Endodermal cell (in vitro differentiated cells): ENCODE data around the gene PODNL1. TPM values are rescaled to one million over a fixed set of nuclear protein-coding genes. Genes with fewer than 3 reads are reported as not detected.

Source experiments
- DNase-seq: peaks from one replicate; pipeline ENCODE4 v3.0.0-alpha.2; 2017
- H3K27ac ChIP-seq: 2 replicates; pipeline ENCODE4 v1.5.1; 2013; ENCODE audit warnings: mild to moderate bottlenecking, low read depth, low read length, moderate library complexity
- H3K27me3 ChIP-seq: 2 replicates; pipeline ENCODE4 v1.6.1; 2013; ENCODE audit warnings: mild to moderate bottlenecking, low read length, moderate library complexity; ENCODE audit not compliant: insufficient read depth, control insufficient read depth, poor library complexity, severe bottlenecking
- H3K36me3 ChIP-seq: 2 replicates; pipeline ENCODE4 v1.7.0; 2013; ENCODE audit warnings: mild to moderate bottlenecking, low read length, moderate library complexity; ENCODE audit not compliant: control insufficient read depth, insufficient read depth
- H3K4me1 ChIP-seq: one replicate; pipeline ENCODE4 v1.7.0; 2013; ENCODE audit warnings: low read length; ENCODE audit not compliant: control insufficient read depth, insufficient read depth
- H3K4me3 ChIP-seq: 2 replicates; pipeline ENCODE4 v1.5.1; 2013; ENCODE audit warnings: mild to moderate bottlenecking, low read length, moderate library complexity
- H3K9ac ChIP-seq: 2 replicates; pipeline ENCODE4 v1.6.1; 2013; ENCODE audit warnings: mild to moderate bottlenecking, low read length, moderate library complexity; ENCODE audit not compliant: poor library complexity, severe bottlenecking; ENCODE audit errors: extremely low read depth
- H3K9me3 ChIP-seq: 2 replicates; pipeline ENCODE4 v1.6.1; 2013; ENCODE audit warnings: mild to moderate bottlenecking, low read length, moderate library complexity; ENCODE audit not compliant: control insufficient read depth
- H3K27ac Mint-ChIP-seq: 2 replicates; pipeline ENCODE4 v1.8.0; 2020; ENCODE audit warnings: mixed read lengths
- H3K27me3 Mint-ChIP-seq: 2 replicates; pipeline ENCODE4 v1.8.0; 2021; ENCODE audit warnings: mild to moderate bottlenecking, mixed read lengths; ENCODE audit not compliant: insufficient read depth
- H3K36me3 Mint-ChIP-seq: 2 replicates; pipeline ENCODE4 v1.8.0; 2020; ENCODE audit warnings: low read depth, mixed read lengths
- H3K4me1 Mint-ChIP-seq: 2 replicates; pipeline ENCODE4 v1.8.0; 2020; ENCODE audit warnings: mixed read lengths
- H3K4me3 Mint-ChIP-seq: 2 replicates; pipeline ENCODE4 v1.8.0; 2020; ENCODE audit warnings: mild to moderate bottlenecking, moderate library complexity, mixed read lengths
- H3K9me3 Mint-ChIP-seq: 2 replicates; pipeline ENCODE4 v1.8.0; 2020; ENCODE audit warnings: mild to moderate bottlenecking, mixed read lengths
- WGBS, 2 experiments: methylation state at CpG; one replicate each; pipeline versions ENCODE4 v1.1.5 to v1.1.7; 2013; ENCODE audit warnings: missing lambda C conversion rate in 2 of 2, mixed read lengths in 1 of 2; ENCODE audit not compliant: insufficient coverage in 1 of 2, insufficient read length in 1 of 2; 5-methylcytosine and 5-hydroxymethylcytosine counted together
- total RNA-seq, 2 donors: library from RNA; stranded (reverse); fragmentation: NEBNext Ultra II Directional in 1 of 2; extraction: Animal tissue kit (Norgen Biotek cat#: 25700) in 1 of 2; gene quantifications; 2 replicates in 1 of 2; 3 replicates in 1 of 2; pipeline ENCODE4 v1.2.1, GENCODE V29; 2021
- TF ChIP-seq, protein P1 (sequence below): fragments of 200-600 bp; sonication (generic); conservative IDR thresholded peaks from 2 replicates; pipeline ENCODE4 v1.5.0; 2021; ENCODE audit warnings: antibody characterized with exemption, mild to moderate bottlenecking

PODNL1 gene
- total RNA-seq, 2 donors from 2014 or later, result 0.29 TPM; not detected in 1

DNA sequence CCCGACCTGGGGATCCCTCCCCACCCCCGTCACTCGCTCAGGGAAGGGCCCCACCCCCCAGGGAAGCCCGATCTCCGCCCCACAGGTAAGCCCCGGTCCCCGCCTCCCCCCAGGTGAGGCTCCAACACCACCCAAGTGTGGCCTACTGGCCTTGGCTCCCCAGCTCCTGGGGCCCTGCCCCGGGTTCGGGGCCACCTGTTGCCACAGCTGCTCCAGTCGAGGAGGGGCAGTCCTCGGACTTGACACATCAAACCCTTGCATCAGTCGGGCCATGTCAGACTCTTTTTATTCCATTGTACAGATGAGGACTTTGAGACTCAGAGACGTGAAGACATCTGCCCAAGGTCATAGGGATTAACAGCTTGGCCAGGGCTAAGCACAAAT, 31.7 kb downstream of the PODNL1 start:
- Mint-ChIP-seq H3K4me3 (peak overlapping the region; percentile 74), H3K27me3 (peaks cover 17% of the 10 kb centered on the region), H3K9me3 (no peaks in the 10 kb centered on the region), H3K36me3 (peaks cover 19% of the 10 kb centered on the region), H3K27ac (peak overlapping the region; percentile 66), H3K4me1 (peaks cover 8% of the 10 kb centered on the region)
- no peaks in the 10 kb centered on the region for H3K9me3 ChIP-seq
- WGBS, 2 experiments, result 24 to 39% methylated on average over 5 to 13 of the region's 13 CpGs
- no peaks in the 10 kb centered on the region for H3K4me1 ChIP-seq
- peak overlapping the region; percentile 53 for H3K9ac ChIP-seq
- H3K36me3 ChIP-seq, result peaks cover 16% of the 10 kb centered on the region
- peak overlapping the region; percentile 87 for H3K4me3 ChIP-seq
- TF ChIP-seq, protein P1, sequence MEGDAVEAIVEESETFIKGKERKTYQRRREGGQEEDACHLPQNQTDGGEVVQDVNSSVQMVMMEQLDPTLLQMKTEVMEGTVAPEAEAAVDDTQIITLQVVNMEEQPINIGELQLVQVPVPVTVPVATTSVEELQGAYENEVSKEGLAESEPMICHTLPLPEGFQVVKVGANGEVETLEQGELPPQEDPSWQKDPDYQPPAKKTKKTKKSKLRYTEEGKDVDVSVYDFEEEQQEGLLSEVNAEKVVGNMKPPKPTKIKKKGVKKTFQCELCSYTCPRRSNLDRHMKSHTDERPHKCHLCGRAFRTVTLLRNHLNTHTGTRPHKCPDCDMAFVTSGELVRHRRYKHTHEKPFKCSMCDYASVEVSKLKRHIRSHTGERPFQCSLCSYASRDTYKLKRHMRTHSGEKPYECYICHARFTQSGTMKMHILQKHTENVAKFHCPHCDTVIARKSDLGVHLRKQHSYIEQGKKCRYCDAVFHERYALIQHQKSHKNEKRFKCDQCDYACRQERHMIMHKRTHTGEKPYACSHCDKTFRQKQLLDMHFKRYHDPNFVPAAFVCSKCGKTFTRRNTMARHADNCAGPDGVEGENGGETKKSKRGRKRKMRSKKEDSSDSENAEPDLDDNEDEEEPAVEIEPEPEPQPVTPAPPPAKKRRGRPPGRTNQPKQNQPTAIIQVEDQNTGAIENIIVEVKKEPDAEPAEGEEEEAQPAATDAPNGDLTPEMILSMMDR, result no peak
- H3K27me3 ChIP-seq, result no peaks in the 10 kb centered on the region
- H3K27ac ChIP-seq, result no peak overlapping the region
- peak; percentile 61 for DNase-seq

DNA sequence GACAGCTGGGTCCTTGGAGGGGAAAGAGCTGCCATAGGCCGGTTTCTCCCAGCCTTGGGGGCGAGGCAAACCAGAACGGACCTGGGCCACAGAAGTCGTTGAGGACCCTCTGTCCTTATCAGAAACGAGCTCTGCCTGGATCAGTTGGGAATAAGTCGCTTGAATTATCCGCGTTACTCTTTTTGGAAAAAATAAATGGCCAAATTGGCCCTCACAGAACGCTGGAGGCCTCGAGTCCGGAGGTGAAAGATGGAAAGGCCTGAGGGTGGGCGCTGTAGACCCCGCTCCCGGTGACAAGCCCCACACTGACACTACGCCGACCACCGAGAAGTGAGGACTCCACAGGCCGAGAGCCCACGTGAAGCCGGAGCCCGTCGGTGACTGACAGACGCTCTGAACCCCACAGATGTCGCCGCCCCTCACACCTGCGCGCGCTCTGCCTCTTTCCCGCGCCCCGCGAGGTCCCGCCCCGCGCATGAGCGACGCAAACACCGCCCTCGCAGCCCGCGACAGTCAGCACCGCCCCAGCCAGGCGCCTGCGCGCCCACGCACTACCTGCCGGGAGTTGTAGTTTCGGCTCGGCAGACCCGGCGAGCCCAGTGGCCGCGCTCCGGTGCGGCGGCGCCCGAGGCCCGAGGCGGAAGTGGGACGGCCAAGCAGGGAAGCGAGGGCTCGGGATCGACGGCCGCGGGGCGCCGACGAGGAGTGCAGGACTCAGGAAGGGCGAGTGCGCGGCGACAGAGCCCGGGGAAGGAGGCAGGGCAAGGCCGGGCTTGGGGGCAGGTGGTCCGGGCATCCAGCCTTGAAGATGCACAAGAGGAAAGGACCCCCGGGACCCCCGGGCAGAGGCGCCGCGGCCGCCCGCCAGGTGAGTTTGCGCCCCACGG, 32.3 kb downstream of the PODNL1 start, which contains the start of the genes BRME1 and CC2D1A:
Gene BRME1, minus strand, starts transcription at position 484 of the 887 bp plus-strand sequence. CDS start 1,225 bp downstream, outside the sequence.
Gene CC2D1A, plus strand, starts transcription at position 568 of the 887 bp plus-strand sequence. Its CDS starts 241 bp downstream, at position 809.
- DNase-seq, result peak; percentile 98
- WGBS, 2 experiments, result 13 to 20% methylated on average over 59 to 83 of the region's 86 CpGs
- peaks cover 8% of the 10 kb centered on the region for H3K4me1 Mint-ChIP-seq
- TF ChIP-seq, protein P1, result no peak
- H3K9me3 Mint-ChIP-seq, result no peaks in the 10 kb centered on the region
- peaks cover 17% of the 10 kb centered on the region for H3K27me3 Mint-ChIP-seq
- H3K9ac ChIP-seq, result peak within 1 kb of the TSS; percentile 53
- no peaks in the 10 kb centered on the region for H3K4me1 ChIP-seq
- H3K4me3 ChIP-seq, result peak within 1 kb of the TSS; percentile 87
- peak within 1 kb of the TSS; percentile 74 for H3K4me3 Mint-ChIP-seq
- H3K27ac Mint-ChIP-seq, result peak within 1 kb of the TSS; percentile 66
- no peaks in the 10 kb centered on the region for H3K27me3 ChIP-seq
- H3K36me3 Mint-ChIP-seq, result peaks cover 14% of the 10 kb centered on the region
- peaks cover 11% of the 10 kb centered on the region for H3K36me3 ChIP-seq
- no peak within 1 kb of the TSS for H3K27ac ChIP-seq
- H3K9me3 ChIP-seq, result no peaks in the 10 kb centered on the region

DNA sequence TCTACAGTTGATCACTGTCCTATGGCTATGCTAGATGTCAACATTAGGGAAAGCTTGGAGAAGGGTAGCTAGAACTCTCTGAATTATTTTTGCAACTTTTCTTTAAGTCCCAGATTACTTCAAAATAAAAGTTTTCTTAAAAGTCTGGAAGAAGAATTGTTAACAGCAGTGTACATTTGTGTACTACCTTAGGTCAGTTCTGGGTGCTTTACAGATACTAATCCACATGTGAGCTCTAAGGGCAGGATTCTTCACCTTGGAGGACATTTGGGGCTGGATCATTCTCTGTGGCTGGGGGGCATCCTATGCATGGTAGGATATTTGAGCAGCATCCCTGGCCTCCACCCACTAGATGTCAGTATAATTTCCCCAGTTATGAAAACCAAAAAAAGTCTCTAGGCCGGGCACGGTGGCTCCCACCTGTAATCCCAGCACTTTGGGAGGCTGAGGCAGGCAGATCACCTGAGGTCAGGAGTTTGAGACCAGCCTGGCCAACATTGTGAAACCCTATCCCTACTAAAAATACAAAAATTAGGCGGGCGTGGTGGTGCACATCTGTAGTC, 35.1 kb downstream of the PODNL1 start:
- Histone ChIP-seq H3K4me1 (no peaks in the 10 kb centered on the region), H3K9me3 (no peaks in the 10 kb centered on the region), H3K4me3 (no peak overlapping the region), H3K36me3 (no peaks in the 10 kb centered on the region), H3K27ac (no peak overlapping the region), H3K9ac (no peak overlapping the region), H3K27me3 (no peaks in the 10 kb centered on the region)
- peaks cover 8% of the 10 kb centered on the region for H3K4me1 Mint-ChIP-seq
- no peak for DNase-seq
- no peaks in the 10 kb centered on the region for H3K9me3 Mint-ChIP-seq
- H3K36me3 Mint-ChIP-seq, result no peaks in the 10 kb centered on the region
- 67 to 89% methylated on average over 2 to 4 of the region's 4 CpGs for WGBS, 2 experiments
- H3K27me3 Mint-ChIP-seq, result peaks cover 17% of the 10 kb centered on the region
- TF ChIP-seq, protein P1, result peak; percentile 57
- H3K27ac Mint-ChIP-seq, result no peak overlapping the region
- H3K4me3 Mint-ChIP-seq, result no peak overlapping the region
